PFSK-1 (cell line): ENCODE results near the gene RINT1.

Experiments
- POLR2AphosphoS5 ChIP-seq: IDR thresholded peaks from 2 replicates; pipeline ENCODE4 v1.6.1; 2012; ENCODE audit warnings: low read depth, mild to moderate bottlenecking, control low read depth, low read length, moderate library complexity
- TAF1 ChIP-seq: IDR thresholded peaks from 2 replicates; pipeline ENCODE4 v1.6.1; 2012; ENCODE audit warnings: low read length, control low read depth, borderline replicate concordance; ENCODE audit not compliant: insufficient read depth
- TF ChIP-seq, protein P1 (sequence below), 2 experiments: IDR thresholded peaks; 2 replicates each; pipeline versions ENCODE4 v1.6.1 to v1.8.0; 2011 to 2012; ENCODE audit warnings: low read depth in 2 of 2, low read length in 2 of 2, control low read depth in 1 of 2, inconsistent platforms in 1 of 2, mild to moderate bottlenecking in 1 of 2, moderate library complexity in 1 of 2; ENCODE audit not compliant: insufficient read depth in 1 of 2

DNA sequence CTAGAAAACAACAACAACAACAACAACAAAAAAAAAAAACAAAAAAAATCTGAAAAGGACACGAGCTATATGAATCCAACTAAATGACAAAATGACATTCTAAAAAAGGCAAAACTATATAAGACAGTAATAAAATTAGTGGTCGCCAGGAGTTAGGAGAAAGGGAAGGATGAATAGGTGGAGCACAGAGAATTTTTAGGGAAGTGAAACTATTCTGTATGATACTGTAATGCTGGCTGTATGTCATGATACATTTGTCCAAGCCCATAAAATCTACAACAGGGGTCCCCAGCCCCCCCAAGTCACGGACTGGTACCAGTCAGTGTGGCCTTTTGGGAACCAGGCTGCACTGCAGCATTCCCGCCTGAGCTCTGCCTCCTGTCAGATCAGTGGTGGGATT lies 7.2 kb upstream of the RINT1 start:
- TF ChIP-seq, protein P1, sequence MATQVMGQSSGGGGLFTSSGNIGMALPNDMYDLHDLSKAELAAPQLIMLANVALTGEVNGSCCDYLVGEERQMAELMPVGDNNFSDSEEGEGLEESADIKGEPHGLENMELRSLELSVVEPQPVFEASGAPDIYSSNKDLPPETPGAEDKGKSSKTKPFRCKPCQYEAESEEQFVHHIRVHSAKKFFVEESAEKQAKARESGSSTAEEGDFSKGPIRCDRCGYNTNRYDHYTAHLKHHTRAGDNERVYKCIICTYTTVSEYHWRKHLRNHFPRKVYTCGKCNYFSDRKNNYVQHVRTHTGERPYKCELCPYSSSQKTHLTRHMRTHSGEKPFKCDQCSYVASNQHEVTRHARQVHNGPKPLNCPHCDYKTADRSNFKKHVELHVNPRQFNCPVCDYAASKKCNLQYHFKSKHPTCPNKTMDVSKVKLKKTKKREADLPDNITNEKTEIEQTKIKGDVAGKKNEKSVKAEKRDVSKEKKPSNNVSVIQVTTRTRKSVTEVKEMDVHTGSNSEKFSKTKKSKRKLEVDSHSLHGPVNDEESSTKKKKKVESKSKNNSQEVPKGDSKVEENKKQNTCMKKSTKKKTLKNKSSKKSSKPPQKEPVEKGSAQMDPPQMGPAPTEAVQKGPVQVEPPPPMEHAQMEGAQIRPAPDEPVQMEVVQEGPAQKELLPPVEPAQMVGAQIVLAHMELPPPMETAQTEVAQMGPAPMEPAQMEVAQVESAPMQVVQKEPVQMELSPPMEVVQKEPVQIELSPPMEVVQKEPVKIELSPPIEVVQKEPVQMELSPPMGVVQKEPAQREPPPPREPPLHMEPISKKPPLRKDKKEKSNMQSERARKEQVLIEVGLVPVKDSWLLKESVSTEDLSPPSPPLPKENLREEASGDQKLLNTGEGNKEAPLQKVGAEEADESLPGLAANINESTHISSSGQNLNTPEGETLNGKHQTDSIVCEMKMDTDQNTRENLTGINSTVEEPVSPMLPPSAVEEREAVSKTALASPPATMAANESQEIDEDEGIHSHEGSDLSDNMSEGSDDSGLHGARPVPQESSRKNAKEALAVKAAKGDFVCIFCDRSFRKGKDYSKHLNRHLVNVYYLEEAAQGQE (IDR thresholded peaks at IDR 0.05; ENCODE audit: insufficient read depth in 1 of 2, low read depth in 2 of 2, low read length in 2 of 2), result no peak
- TF ChIP-seq POLR2AphosphoS5, result no peak
- TF ChIP-seq TAF1, result no peak
